Gastroesophageal sphincter (tissue), 4 donors: ENCODE data around the gene ARID5B. TPM values are rescaled to one million over a fixed set of nuclear protein-coding genes. Genes with fewer than 3 reads are reported as not detected.
A peak's percentile ranks its signal among the peaks of the same experiment; 100 is the strongest.

Experiments
- ATAC-seq: fragments of 150-250 bp; one replicate; pipeline ENCODE4 v1.9.1; 2016; ENCODE audit warnings: mild to moderate bottlenecking, moderate library complexity
- H3K27ac ChIP-seq, 4 donors: fragments of 200-600 bp; sonication (generic) in 3 of 4; 1 replicate in 3 of 4; 2 replicates in 1 of 4; pipeline ENCODE4 v1.5.1; 2016 to 2019
- H3K27me3 ChIP-seq: fragments of 200-600 bp; sonication (generic); one replicate; pipeline ENCODE4 v1.5.1; 2019
- H3K36me3 ChIP-seq, 2 donors: fragments of 200-600 bp; sonication (generic); one replicate each; pipeline ENCODE4 v1.5.1; 2019; ENCODE audit warnings: control low read depth in 1 of 2
- H3K4me1 ChIP-seq, 3 donors: fragments of 200-600 bp; sonication (generic); 1 replicate in 2 of 3; 2 replicates in 1 of 3; pipeline ENCODE4 v1.5.1; 2016 to 2019; ENCODE audit warnings: control low read depth in 2 of 3
- H3K4me3 ChIP-seq, 2 donors: fragments of 200-600 bp; sonication (generic); one replicate each; pipeline ENCODE4 v1.5.1; 2019; ENCODE audit warnings: mild to moderate bottlenecking in 1 of 2, moderate library complexity in 1 of 2
- H3K9me3 ChIP-seq, 3 donors: fragments of 200-600 bp; sonication (generic); one replicate each; pipeline ENCODE4 v1.5.1; 2017 to 2019; ENCODE audit warnings: control low read depth in 2 of 3
- CTCF ChIP-seq, 4 experiments: fragments of 200-600 bp in 2 of 4; fragments of 450-650 bp in 2 of 4; sonication (generic) in 1 of 4; IDR thresholded peaks; one replicate each; pipeline ENCODE4 v1.5.1; 2017 to 2019; ENCODE audit warnings: antibody characterized with exemption in 4 of 4, mild to moderate bottlenecking in 2 of 4, moderate library complexity in 2 of 4
- EP300 ChIP-seq: sonication (generic); formaldehyde crosslinking; IDR thresholded peaks from one replicate; pipeline ENCODE4 v1.6.1; 2017; ENCODE audit warnings: antibody characterized with exemption, mild to moderate bottlenecking
- POLR2A ChIP-seq, 2 donors: fragments of 450-650 bp; IDR thresholded peaks; one replicate each; pipeline ENCODE4 v1.6.1; 2017; ENCODE audit warnings: antibody characterized with exemption in 2 of 2, mild to moderate bottlenecking in 2 of 2, moderate library complexity in 1 of 2
- POLR2AphosphoS5 ChIP-seq: sonication (generic); formaldehyde crosslinking; IDR thresholded peaks from one replicate; pipeline ENCODE4 v1.6.1; 2017; ENCODE audit warnings: antibody characterized with exemption
- WGBS, 2 donors: methylation state at CpG; one replicate each; pipeline ENCODE4 v1.1.5; 2018; ENCODE audit warnings: low coverage in 1 of 2; 5-methylcytosine and 5-hydroxymethylcytosine counted together
- total RNA-seq, 4 donors: library from RNA; depleted of rRNA; stranded (reverse); fragments of >200 nt; gene quantifications; one replicate each; pipeline ENCODE4 v1.1.0, GENCODE V29; 2016

The ARID5B gene
- 10 to 100 TPM; 34.7 to 81.4 (median 62.5) TPM for total RNA-seq

- TF ChIP-seq POLR2AphosphoS5, result peak; percentile 28
- no peak for TF ChIP-seq EP300
- no peaks in the 10 kb centered on the region for H3K9me3 ChIP-seq
- peak within 1 kb of the TSS; percentile 95 to 99 (median 96) for H3K27ac ChIP-seq
- WGBS, 2 donors, result 0 to 2% methylated on average over 31 to 33 of the region's 34 CpGs
- no peaks in the 10 kb centered on the region for H3K27me3 ChIP-seq
- H3K4me1 ChIP-seq, result peaks cover 8 to 55% (median 18%) of the 10 kb centered on the region in 3 donors
- H3K36me3 ChIP-seq, result no peaks in the 10 kb centered on the region
- no peak for ATAC-seq
- H3K4me3 ChIP-seq, result peak within 1 kb of the TSS; percentile 72 to 89
Observed at GRCh38 chr10:61900829-61901792, at the start of gene ARID5B. ARID5B (plus strand) TSS chr10:61901699; CDS start chr10:61901710, 11 bp downstream.

- H3K4me3 ChIP-seq, result no peak overlapping the region
- ATAC-seq, result no peak
- H3K4me1 ChIP-seq, result no peaks in the 10 kb centered on the region
- no peak overlapping the region for H3K27ac ChIP-seq
- 85 to 88% methylated on average over 2 of the region's 2 CpGs for WGBS, 2 donors
- H3K9me3 ChIP-seq, result no peaks in the 10 kb centered on the region
- H3K27me3 ChIP-seq, result no peaks in the 10 kb centered on the region
- TF ChIP-seq EP300, result no peak
- no peak for TF ChIP-seq POLR2AphosphoS5
- TF ChIP-seq POLR2A (IDR thresholded peaks at IDR 0.05), result no peak
- no peak for TF ChIP-seq CTCF (IDR thresholded peaks at IDR 0.05)
- H3K36me3 ChIP-seq, result no peaks in the 10 kb centered on the region
Observed at GRCh38 chr10:61852261-61852660, 49.2 kb upstream of the ARID5B start.

- 60 to 80% methylated on average over 1 to 3 of the region's 3 CpGs for WGBS, 2 donors
- Histone ChIP-seq H3K4me1 (no peaks in the 10 kb centered on the region), H3K9me3 (no peaks in the 10 kb centered on the region), H3K36me3 (no peaks in the 10 kb centered on the region), H3K4me3 (no peak overlapping the region), H3K27ac (no peak overlapping the region), H3K27me3 (no peaks in the 10 kb centered on the region)
- ATAC-seq, result no peak
- no peak for TF ChIP-seq POLR2A (IDR thresholded peaks at IDR 0.05)
- TF ChIP-seq EP300, result no peak
- TF ChIP-seq CTCF (IDR thresholded peaks at IDR 0.05), result no peak
- TF ChIP-seq POLR2AphosphoS5, result no peak
Observed at GRCh38 chr10:61855771-61856170, 45.7 kb upstream of the ARID5B start.

GRCh38 chr10:61857746-61858145, 43.8 kb upstream of the ARID5B start:
- TF ChIP-seq CTCF (IDR thresholded peaks at IDR 0.05), result no peak
- no peak for TF ChIP-seq POLR2AphosphoS5
- no peak for TF ChIP-seq EP300
- no peak for TF ChIP-seq POLR2A (IDR thresholded peaks at IDR 0.05)
- Histone ChIP-seq H3K36me3 (no peaks in the 10 kb centered on the region), H3K27me3 (no peaks in the 10 kb centered on the region), H3K9me3 (no peaks in the 10 kb centered on the region), H3K27ac (no peak overlapping the region), H3K4me1 (no peaks in the 10 kb centered on the region), H3K4me3 (no peak overlapping the region)
- 100% methylated on average over 2 of the region's 2 CpGs for WGBS, 2 donors
- no peak for ATAC-seq

GRCh38 chr10:61859786-61860185, 41.7 kb upstream of the ARID5B start:
- Histone ChIP-seq H3K9me3 (no peaks in the 10 kb centered on the region), H3K4me3 (no peak overlapping the region), H3K27me3 (no peaks in the 10 kb centered on the region), H3K4me1 (no peaks in the 10 kb centered on the region), H3K27ac (no peak overlapping the region), H3K36me3 (no peaks in the 10 kb centered on the region)
- no peak for ATAC-seq
- no peak for TF ChIP-seq CTCF (IDR thresholded peaks at IDR 0.05)
- TF ChIP-seq EP300, result no peak
- TF ChIP-seq POLR2AphosphoS5, result no peak
- no peak for TF ChIP-seq POLR2A (IDR thresholded peaks at IDR 0.05)
- WGBS, 2 donors, result 88 to 100% methylated on average over 1 of the region's 1 CpG
